ENCODE data around the gene PDZD2.

DNA sequence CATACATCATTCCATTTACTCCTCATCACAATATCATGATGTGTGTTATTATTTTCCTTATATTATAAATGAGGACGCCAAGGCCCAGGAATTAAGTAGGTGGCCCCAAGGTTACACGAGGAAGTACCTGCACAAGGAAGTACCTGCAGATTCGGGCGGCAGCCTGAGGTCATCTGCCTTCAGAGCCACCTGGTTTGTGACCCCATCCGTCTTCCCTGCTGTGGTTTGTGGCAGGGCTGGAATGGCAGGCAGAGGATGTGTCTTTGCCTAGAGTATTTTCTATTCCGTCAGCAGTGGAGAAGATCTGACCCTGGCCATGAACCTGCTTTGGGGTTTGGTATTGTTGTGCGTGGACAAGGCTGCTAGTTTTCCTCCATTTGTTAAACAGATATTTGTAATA lies 59.7 kb downstream of the PDZD2 start:
- TF ChIP-seq, protein P1, sequence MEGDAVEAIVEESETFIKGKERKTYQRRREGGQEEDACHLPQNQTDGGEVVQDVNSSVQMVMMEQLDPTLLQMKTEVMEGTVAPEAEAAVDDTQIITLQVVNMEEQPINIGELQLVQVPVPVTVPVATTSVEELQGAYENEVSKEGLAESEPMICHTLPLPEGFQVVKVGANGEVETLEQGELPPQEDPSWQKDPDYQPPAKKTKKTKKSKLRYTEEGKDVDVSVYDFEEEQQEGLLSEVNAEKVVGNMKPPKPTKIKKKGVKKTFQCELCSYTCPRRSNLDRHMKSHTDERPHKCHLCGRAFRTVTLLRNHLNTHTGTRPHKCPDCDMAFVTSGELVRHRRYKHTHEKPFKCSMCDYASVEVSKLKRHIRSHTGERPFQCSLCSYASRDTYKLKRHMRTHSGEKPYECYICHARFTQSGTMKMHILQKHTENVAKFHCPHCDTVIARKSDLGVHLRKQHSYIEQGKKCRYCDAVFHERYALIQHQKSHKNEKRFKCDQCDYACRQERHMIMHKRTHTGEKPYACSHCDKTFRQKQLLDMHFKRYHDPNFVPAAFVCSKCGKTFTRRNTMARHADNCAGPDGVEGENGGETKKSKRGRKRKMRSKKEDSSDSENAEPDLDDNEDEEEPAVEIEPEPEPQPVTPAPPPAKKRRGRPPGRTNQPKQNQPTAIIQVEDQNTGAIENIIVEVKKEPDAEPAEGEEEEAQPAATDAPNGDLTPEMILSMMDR (IDR thresholded peaks at IDR 0.05), result no peak
- TF ChIP-seq POLR2A (IDR thresholded peaks at IDR 0.05), result no peak

All from heart left ventricle (tissue), 13 donors.